Left ventricle myocardium inferior (tissue), 1 donor: ENCODE results near the gene VWA7. TPM values are rescaled to one million over a fixed set of nuclear protein-coding genes. Genes with fewer than 3 reads are reported as not detected.

Experiments used
- DNase-seq: peaks from one replicate; pipeline ENCODE4 v3.0.0-alpha.2; 2020
- H3K27ac ChIP-seq: fragments of 200-600 bp; replicated peaks from 2 replicates; pipeline ENCODE4 v1.8.0; 2021
- H3K27me3 ChIP-seq: fragments of 200-600 bp; 2 replicates; pipeline ENCODE4 v1.8.0; 2021; ENCODE audit warnings: low read depth
- H3K36me3 ChIP-seq: fragments of 200-600 bp; 2 replicates; pipeline ENCODE4 v1.8.0; 2021
- H3K4me1 ChIP-seq: fragments of 200-600 bp; 2 replicates; pipeline ENCODE4 v1.8.0; 2021
- H3K4me3 ChIP-seq: fragments of 200-600 bp; 2 replicates; pipeline ENCODE4 v1.8.0; 2021; ENCODE audit warnings: mild to moderate bottlenecking, moderate library complexity
- H3K9me3 ChIP-seq: fragments of 200-600 bp; replicated peaks from 2 replicates; pipeline ENCODE4 v1.8.0; 2021
- intact Hi-C: fragments of 100-400 bp; cut with micrococcal nuclease; formaldehyde crosslinking; loops from one replicate; pipeline ENCODE4 v1.11.0; 2022
- total RNA-seq: library from RNA; stranded (reverse); fragmentation: NEBNext Ultra II Directional; extraction: Animal tissue kit (Norgen Biotek cat#: 25700); gene quantifications from one replicate; pipeline ENCODE4 v1.2.1, GENCODE V29; 2021
- TF ChIP-seq, protein P1 (sequence below): fragments of 200-600 bp; IDR thresholded peaks from 2 replicates; pipeline ENCODE4 v1.8.0; 2021; ENCODE audit warnings: antibody characterized with exemption, mild to moderate bottlenecking, borderline replicate concordance
- donor health status: DM: no; HTN: yes; CAD: no; lungs with severe emphysema.

The VWA7 gene
- total RNA-seq, 1 donor from 2014 or later, result 14.7 TPM

DNA sequence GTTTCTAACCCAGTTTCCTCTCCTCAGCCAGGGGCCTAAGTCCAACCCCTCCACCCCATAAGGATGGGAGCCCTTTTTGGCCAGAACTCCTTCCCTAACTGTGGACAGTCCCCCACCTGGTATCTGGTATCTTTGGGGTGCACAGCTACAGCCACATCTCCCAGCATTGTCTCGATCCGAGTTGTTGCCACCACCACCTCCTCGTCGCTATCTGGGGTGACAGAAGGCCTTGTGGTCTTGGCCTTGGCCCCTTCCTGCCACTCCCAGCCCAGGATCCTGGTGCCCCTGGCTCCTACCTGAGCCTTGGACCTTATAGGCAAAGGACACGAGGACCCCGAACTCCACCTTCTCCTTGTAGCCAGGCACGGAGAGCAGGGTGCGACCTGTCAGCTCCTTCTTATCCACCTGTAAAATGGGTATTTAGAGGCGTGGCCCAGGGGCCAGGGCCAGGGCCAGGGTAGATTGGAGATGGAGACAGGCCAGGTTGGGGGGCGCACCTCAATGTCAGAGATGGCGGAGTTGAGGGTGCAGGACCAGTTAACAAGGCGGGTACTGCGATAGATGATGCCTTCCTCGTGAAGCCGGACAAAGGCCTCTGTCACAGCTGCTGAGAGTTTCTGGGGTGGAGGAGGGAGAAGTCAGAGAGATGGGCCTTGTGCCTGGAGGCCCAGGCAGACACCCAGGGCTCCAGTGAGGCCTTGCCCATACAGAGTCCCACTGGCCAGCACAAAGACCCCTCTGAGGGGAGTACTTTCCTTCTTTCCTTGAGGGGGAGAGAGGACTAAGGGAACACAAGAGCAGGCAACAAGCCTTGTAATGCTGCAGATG is 7.2 kb upstream of the VWA7 start:
- no peaks in the 10 kb centered on the region for H3K4me1 ChIP-seq
- H3K36me3 ChIP-seq, result peaks cover 61% of the 10 kb centered on the region
- TF ChIP-seq, protein P1, sequence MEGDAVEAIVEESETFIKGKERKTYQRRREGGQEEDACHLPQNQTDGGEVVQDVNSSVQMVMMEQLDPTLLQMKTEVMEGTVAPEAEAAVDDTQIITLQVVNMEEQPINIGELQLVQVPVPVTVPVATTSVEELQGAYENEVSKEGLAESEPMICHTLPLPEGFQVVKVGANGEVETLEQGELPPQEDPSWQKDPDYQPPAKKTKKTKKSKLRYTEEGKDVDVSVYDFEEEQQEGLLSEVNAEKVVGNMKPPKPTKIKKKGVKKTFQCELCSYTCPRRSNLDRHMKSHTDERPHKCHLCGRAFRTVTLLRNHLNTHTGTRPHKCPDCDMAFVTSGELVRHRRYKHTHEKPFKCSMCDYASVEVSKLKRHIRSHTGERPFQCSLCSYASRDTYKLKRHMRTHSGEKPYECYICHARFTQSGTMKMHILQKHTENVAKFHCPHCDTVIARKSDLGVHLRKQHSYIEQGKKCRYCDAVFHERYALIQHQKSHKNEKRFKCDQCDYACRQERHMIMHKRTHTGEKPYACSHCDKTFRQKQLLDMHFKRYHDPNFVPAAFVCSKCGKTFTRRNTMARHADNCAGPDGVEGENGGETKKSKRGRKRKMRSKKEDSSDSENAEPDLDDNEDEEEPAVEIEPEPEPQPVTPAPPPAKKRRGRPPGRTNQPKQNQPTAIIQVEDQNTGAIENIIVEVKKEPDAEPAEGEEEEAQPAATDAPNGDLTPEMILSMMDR, result no peak
- intact Hi-C loops, result no loop called here
- DNase-seq, result no peak
- H3K4me3 ChIP-seq, result no peak overlapping the region
- no peak overlapping the region for H3K27ac ChIP-seq
- H3K9me3 ChIP-seq, result no peaks in the 10 kb centered on the region
- no peaks in the 10 kb centered on the region for H3K27me3 ChIP-seq

DNA sequence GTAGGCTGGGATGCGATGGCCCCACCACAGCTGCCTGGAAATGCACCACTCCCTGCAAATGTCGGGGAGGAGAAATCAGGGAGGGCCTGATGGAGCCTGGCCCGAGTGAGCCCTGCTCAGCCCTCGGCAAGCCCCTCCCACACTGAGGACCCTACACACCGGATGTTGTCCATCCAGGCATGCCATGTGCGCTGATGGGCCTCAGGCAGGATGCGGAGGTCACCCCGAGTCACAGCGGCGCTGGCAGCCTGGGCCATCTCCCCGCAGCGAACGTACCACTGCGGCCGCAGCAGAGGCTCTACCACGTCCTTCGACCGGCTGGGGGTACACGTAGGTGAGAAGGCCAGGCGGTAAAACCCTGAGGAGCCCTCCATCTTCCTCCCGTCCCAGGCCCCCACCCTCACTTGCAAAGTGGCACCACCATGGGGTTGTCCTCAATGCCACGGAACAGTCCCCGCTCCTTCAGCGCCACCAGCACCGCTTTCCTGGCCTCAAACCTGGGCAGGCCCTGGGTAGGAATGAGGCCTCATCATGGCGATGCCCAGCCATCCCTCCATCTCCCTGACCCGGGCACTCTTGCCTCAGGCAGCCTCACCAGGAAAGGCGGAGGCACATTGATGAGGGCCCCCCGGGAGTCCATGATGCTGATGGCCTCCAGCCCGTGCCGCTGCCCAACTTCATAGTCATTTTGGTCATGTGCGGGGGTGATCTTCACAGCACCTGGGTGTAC is 5.2 kb upstream of the VWA7 start:
- Histone ChIP-seq H3K4me1 (peaks cover 4% of the 10 kb centered on the region), H3K4me3 (no peak overlapping the region), H3K27me3 (no peaks in the 10 kb centered on the region), H3K36me3 (peaks cover 73% of the 10 kb centered on the region), H3K9me3 (no peaks in the 10 kb centered on the region), H3K27ac (no peak overlapping the region)
- intact Hi-C loops, result no loop called here
- TF ChIP-seq, protein P1, result no peak
- DNase-seq, result no peak

DNA sequence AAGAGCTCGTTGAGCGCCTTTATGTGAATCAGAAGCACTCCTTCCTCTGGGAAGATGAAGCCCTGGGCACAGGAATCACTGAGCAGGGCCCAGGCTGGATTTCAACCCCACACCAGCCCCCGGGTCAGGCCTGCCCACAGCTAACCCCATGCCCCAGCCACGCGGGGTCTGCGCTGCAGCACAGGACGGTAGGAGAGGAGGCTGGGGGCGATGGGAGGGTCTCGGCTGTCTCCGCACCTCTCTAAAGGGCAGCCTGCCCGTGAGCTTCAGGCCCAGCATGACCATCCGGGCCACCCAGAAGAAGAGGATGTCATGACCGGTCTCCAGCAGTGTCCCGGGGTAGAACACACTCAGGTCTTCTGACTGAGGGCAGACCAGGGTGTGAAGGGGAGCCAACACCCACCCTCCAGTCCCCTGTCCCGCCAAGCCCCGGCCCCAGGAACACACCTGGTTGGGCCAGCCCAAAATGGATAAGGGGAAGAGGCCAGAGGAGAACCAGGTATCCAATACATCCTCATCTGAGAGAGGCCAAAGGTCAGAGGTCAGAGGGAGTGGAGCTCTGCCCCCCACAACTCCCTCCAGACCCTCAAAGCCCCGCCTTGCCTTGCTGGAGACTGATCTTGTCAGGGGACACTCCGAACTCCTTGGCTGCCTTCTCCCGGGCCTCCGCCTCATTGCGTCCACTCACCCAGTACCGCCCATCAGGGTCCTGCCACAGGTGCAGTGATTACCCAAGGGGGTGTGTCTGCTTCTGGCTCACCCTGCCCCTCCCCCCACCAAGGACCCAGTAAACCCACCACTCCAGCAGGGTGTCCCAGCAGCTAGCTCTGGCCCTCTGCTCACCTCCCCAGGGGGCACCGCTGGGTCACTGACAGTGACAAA is 4.4 kb upstream of the VWA7 start:
- Histone ChIP-seq H3K27me3 (no peaks in the 10 kb centered on the region), H3K36me3 (peaks cover 73% of the 10 kb centered on the region), H3K27ac (no peak overlapping the region), H3K4me1 (peaks cover 12% of the 10 kb centered on the region), H3K9me3 (no peaks in the 10 kb centered on the region), H3K4me3 (no peak overlapping the region)
- no peak for DNase-seq
- intact Hi-C loops, result no loop called here
- TF ChIP-seq, protein P1, result no peak

DNA sequence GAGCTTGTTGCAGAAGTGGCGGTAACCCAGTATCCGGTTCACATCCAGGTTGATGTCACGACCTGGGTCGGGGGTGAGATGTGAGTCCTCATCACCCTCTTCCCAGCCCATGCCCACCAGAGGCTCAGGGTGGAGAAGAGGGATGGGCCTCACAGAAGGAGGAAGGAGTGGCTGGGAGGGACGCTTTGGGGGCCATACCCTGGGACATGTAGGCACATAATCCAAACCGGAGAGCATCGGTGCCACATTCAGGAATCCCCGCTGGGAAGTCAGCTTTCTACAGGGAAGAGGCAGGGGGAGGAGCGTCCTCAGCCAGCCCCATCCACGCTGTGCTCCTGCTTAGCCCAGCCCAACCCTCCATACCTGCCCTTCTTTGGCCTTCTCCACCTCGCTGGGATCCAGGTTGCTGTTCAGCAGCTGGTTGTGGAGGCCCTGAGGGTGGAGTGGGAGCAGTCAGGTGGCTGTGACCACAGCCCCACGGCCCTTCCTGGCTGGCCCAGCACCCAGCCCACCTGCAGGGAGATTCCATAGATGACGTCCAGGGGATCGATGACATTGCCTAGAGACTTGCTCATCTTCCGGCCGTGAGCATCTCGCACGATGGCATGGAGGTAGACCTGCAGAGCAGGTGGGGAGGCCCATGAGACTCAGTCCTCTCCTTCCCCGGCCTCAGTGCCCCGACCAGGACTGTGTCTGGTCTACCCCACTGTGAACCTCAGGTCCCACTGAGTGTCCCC is 3.5 kb upstream of the VWA7 start:
- DNase-seq, result no peak
- no peaks in the 10 kb centered on the region for H3K9me3 ChIP-seq
- TF ChIP-seq, protein P1, result no peak
- intact Hi-C loops, result no loop called here
- peaks cover 15% of the 10 kb centered on the region for H3K4me1 ChIP-seq
- peaks cover 72% of the 10 kb centered on the region for H3K36me3 ChIP-seq
- no peak overlapping the region for H3K4me3 ChIP-seq
- no peak overlapping the region for H3K27ac ChIP-seq
- no peaks in the 10 kb centered on the region for H3K27me3 ChIP-seq

DNA sequence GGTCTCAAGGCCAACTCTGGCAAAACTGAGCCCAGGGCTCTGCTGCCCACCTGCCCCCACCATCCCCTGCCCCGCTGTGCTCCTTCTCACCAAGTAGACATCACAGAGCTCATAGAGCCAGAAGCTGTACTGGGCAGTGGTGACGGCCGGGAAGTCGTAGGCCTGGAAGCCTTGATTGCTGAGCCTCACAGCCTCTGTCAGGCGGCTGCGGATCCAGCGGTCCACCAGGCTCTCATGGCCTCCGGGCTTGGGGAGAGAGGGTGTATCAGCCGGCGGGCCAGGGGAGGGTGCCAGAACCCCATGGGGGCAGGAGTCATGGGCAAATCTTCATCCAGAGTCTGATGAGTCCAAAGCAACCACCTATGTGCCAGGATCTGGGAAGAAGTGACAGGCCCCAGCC is 2.8 kb upstream of the VWA7 start:
- Histone ChIP-seq H3K9me3 (no peaks in the 10 kb centered on the region), H3K4me3 (no peak overlapping the region), H3K4me1 (peaks cover 15% of the 10 kb centered on the region), H3K36me3 (peaks cover 64% of the 10 kb centered on the region), H3K27me3 (no peaks in the 10 kb centered on the region), H3K27ac (no peak overlapping the region)
- no peak for DNase-seq
- TF ChIP-seq, protein P1, result no peak
- intact Hi-C loops, result no loop called here
